Ovary (tissue), 9 donors: Measurements from ENCODE around the gene CERS6. TPM values are rescaled to one million over a fixed set of nuclear protein-coding genes. Genes with fewer than 3 reads are reported as not detected.
"Not testable (repeated sequence)": the region's sequence is repeated elsewhere in the genome, so short reads cannot be mapped to it uniquely, and the experiment has no call there.

Source experiments
- DNase-seq, 5 donors: peaks; one replicate each; pipeline ENCODE4 v3.0.0-alpha.2; 2019 to 2020
- H3K27ac ChIP-seq, 2 donors: fragments of 200-600 bp; one replicate each; pipeline versions ENCODE4 v1.5.1 to v1.8.0; 2019 to 2022
- H3K27me3 ChIP-seq: fragments of 200-600 bp; one replicate; pipeline ENCODE4 v1.8.0; 2022
- H3K36me3 ChIP-seq: fragments of 200-600 bp; sonication (generic); one replicate; pipeline ENCODE4 v1.5.1; 2019
- H3K4me1 ChIP-seq: one replicate; pipeline ENCODE4 v1.8.1; 2013; ENCODE audit warnings: mild to moderate bottlenecking, moderate library complexity; ENCODE audit not compliant: insufficient read depth
- H3K4me3 ChIP-seq: fragments of 200-600 bp; sonication (generic); one replicate; pipeline ENCODE4 v1.5.1; 2017
- H3K9me3 ChIP-seq, 2 donors: fragments of 200-600 bp in 1 of 2; sonication (generic) in 1 of 2; one replicate each; pipeline versions ENCODE4 v1.5.1 to v1.8.1; 2013 to 2019; ENCODE audit warnings: mild to moderate bottlenecking in 1 of 2, moderate library complexity in 1 of 2
- CTCF ChIP-seq, 3 donors: fragments of 450-650 bp in 2 of 3; fragments of 200-600 bp in 1 of 3; IDR thresholded peaks; one replicate each; pipeline versions ENCODE4 v1.5.1 to v1.8.0; 2016 to 2022; ENCODE audit warnings: antibody characterized with exemption in 3 of 3, mild to moderate bottlenecking in 1 of 3
- EP300 ChIP-seq: sonication (generic); formaldehyde crosslinking; IDR thresholded peaks from one replicate; pipeline ENCODE4 v1.6.1; 2017; ENCODE audit warnings: antibody characterized with exemption
- POLR2A ChIP-seq: fragments of 450-650 bp; IDR thresholded peaks from one replicate; pipeline ENCODE4 v1.6.1; 2017; ENCODE audit warnings: antibody characterized with exemption, mild to moderate bottlenecking, moderate library complexity
- WGBS, 3 donors: extraction: QIAGEN DNeasy Blood & Tissue Kit in 1 of 3; methylation state at CpG; one replicate each; pipeline versions ENCODE4 v1.1.5 to v1.1.7; 2013 to 2017; 5-methylcytosine and 5-hydroxymethylcytosine counted together
- intact Hi-C, 4 donors: fragments of 100-400 bp; cut with DNase I; formaldehyde crosslinking; loops; one replicate each; pipeline versions ENCODE4 v1.11.0 to v1.15.1; 2022 to 2023
- polyA plus RNA-seq, 2 donors: library from polyadenylated mRNA; stranded (reverse); fragments of 200-250 nt in 1 of 2; fragments of 350-450 nt in 1 of 2; fragmentation: Illumina TruSeq in 1 of 2; extraction: RNeasy Lipid Tissue Mini Kit (QIAGEN cat#74804) in 1 of 2; gene quantifications; one replicate each; pipeline ENCODE4 v1.2.3, GENCODE V29; 2013 to 2014
- total RNA-seq, 7 donors: library from RNA; depleted of rRNA in 2 of 7; stranded (reverse); fragments of >200 nt in 2 of 7; fragmentation: NEBNext Ultra II Directional in 3 of 7; extraction: Animal tissue kit (Norgen Biotek cat#: 25700) in 3 of 7; gene quantifications; one replicate each; pipeline versions ENCODE4 v1.1.0 to v1.2.4, GENCODE V29; 2016 to 2023
- donor health status: DM: no; HTN: no; CAD: no; lungs with moderate emphysema.
- donor health status: DM: no; HTN: no; CAD: no.
- donor health status: Bipolar disorder and iron deficiency.
- donor health status: DM: yes; HTN: yes; CAD: no.
- donor health status: DM: no; HTN: no; CAD: no.
- donor health status: DM: yes; HTN: yes; CAD: no.

Gene CERS6
- total and polyA plus RNA-seq, 9 donors, result 11.5 to 30.8 (median 24.9) TPM

DNA sequence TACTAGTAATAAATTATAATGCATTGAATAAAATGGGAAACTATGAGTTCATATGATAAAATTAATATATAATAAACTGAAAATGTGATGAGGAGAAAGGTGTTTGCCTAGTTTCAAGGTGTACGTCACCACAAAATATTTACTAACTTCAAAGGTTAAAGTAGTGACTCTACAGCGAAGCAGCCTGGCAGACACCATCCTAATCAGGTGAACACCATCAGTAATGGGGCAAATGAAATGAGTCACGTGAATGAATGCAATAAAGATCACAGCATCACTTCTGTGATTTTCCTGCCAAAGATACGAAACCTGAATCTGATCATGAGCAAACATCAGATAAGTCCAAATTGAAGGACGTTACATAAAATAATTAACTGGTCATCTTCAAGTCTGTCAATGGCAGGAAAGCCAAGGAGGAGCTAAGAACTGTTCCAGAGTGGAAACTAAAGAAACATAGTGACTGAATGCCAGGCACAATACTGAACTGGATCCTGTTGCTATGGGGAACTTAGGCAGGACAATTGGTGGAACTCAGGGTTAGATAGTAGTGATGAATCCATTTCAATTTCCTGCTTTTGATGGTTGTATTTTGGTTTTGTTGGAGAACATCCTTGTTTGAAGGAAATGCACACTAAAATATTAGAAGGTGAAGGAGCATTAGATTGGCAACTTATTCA is 334.3 kb downstream of the CERS6 start:
- Histone ChIP-seq H3K4me1 (no peaks in the 10 kb centered on the region), H3K27me3 (no peaks in the 10 kb centered on the region), H3K4me3 (no peak overlapping the region), H3K9me3 (no peaks in the 10 kb centered on the region), H3K27ac (no peak overlapping the region), H3K36me3 (no peaks in the 10 kb centered on the region)
- no peak for DNase-seq
- intact Hi-C loops, result no loop called here
- WGBS, 3 donors, result 87 to 94% (median 93%) methylated on average over 5 of the region's 5 CpGs
- TF ChIP-seq CTCF (IDR thresholded peaks at IDR 0.05), result no peak
- TF ChIP-seq POLR2A, result no peak
- no peak for TF ChIP-seq EP300

- H3K4me1 ChIP-seq, H3K9me3 ChIP-seq, intact Hi-C loops, H3K27ac ChIP-seq, H3K36me3 ChIP-seq, H3K27me3 ChIP-seq, DNase-seq, H3K4me3 ChIP-seq: not testable (repeated sequence)
- WGBS, 3 donors, result 88 to 94% (median 91%) methylated on average over 2 of the region's 2 CpGs
Observed at GRCh38 chr2:168791140-168791539, 335.1 kb downstream of the CERS6 start.

DNA sequence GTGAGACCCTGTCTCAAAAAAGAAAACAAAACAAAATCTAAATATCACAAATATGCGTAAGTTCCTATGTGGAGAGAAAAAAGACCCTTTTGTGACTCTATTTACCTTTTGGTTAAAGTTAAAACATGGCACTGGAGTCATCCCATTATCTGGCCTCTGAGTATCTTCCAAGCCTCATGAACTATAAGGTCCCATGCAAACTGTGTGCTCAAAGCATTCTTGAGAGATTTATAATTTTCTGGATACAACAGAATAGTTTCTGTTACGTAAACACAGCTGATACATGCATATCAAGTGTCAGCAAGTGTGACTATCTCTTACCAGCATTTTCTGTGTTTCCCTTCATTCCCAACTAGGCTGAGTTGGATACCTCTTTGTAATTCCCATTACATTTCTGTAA is 337.5 kb downstream of the CERS6 start:
- TF ChIP-seq POLR2A (no peak), EP300 (no peak), CTCF (IDR thresholded peaks at IDR 0.05) (no peak)
- no peak overlapping the region for H3K4me3 ChIP-seq
- intact Hi-C loops, result no loop called here
- 50 to 72% (median 50%) methylated on average over 2 of the region's 2 CpGs for WGBS, 3 donors
- H3K9me3 ChIP-seq, result no peaks in the 10 kb centered on the region
- no peak overlapping the region for H3K27ac ChIP-seq
- no peaks in the 10 kb centered on the region for H3K36me3 ChIP-seq
- DNase-seq, result no peak
- no peaks in the 10 kb centered on the region for H3K27me3 ChIP-seq
- H3K4me1 ChIP-seq, result no peaks in the 10 kb centered on the region

GRCh38 chr2:168794968-168795367 is 338.9 kb downstream of the CERS6 start:
- no peak overlapping the region for H3K4me3 ChIP-seq
- WGBS, 3 donors, result 66 to 91% (median 67%) methylated on average over 1 of the region's 1 CpG
- no peak for DNase-seq
- H3K4me1 ChIP-seq, result no peaks in the 10 kb centered on the region
- no peaks in the 10 kb centered on the region for H3K9me3 ChIP-seq
- intact Hi-C loops, result no loop called here
- TF ChIP-seq EP300 (no peak), POLR2A (no peak), CTCF (IDR thresholded peaks at IDR 0.05) (no peak)
- H3K36me3 ChIP-seq, result no peaks in the 10 kb centered on the region
- no peak overlapping the region for H3K27ac ChIP-seq
- no peaks in the 10 kb centered on the region for H3K27me3 ChIP-seq

DNA sequence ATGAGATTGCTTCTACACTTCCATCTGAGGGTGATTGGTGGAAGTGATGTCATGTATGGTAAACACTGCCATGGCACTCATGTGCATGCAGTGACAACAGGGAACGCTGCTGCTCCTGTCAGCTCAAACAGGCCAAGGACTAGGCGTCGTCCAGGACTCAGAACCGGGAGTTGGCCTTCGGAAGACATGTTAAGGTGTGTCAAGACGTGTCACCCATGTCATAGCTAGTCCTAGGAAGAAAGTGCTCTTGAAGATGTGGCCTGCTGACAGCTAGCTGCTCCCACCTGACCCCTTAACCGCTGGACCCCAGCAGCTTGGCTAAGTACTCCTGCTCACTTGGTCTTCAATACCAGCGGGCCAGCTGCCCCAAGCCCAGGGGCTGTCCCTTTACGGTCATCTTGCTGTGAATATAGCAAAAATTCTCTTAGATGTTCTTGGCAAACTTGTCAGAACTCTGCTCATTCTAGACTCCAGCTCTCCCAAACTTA is 340.1 kb downstream of the CERS6 start:
- TF ChIP-seq EP300, result no peak
- TF ChIP-seq POLR2A, result no peak
- no peak for TF ChIP-seq CTCF (IDR thresholded peaks at IDR 0.05)
- Histone ChIP-seq H3K27me3 (no peaks in the 10 kb centered on the region), H3K4me3 (no peak overlapping the region), H3K36me3 (no peaks in the 10 kb centered on the region), H3K9me3 (no peaks in the 10 kb centered on the region), H3K27ac (no peak overlapping the region), H3K4me1 (no peaks in the 10 kb centered on the region)
- intact Hi-C loops, result no loop called here
- WGBS, 3 donors, result 87 to 89% (median 88%) methylated on average over 9 of the region's 9 CpGs
- DNase-seq, result no peak
